Measurements from ENCODE around the gene KCNMA1. TPM values are rescaled to one million over a fixed set of nuclear protein-coding genes. Genes with fewer than 3 reads are reported as not detected.

Gene KCNMA1
- total and polyA plus RNA-seq, 10 of the 15 experiments (the other 5 are each of a cell fraction or from before 2014, with no cell fraction given): 8.5 to 77.0 (median 21.3) TPM

DNA sequence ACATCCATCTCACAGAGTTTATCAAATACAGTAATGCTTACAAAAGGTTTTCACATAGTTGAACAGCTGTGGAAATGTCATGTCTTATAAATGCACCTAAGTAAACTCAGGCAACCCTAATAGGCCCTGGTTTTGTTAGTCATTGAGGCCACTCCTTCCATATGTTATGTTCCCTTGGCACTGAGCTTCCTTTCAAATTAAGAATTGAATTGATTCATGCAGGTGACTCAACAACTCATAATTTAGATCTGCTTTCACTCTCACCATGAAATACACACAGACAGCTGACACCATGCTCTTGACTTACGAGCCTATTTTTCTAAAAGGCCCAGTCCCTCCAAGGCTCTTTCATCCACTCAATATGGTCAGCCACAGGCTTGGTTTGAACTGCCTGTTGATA is 476.9 kb downstream of the KCNMA1 start:
- H3K27me3 ChIP-seq (replicated peaks in 1 of 2; ENCODE audit: control insufficient read depth in 2 of 2, insufficient read depth in 2 of 2, low read length in 1 of 2): no peaks in the 10 kb centered on the region
- TF ChIP-seq EP300 (IDR thresholded peaks at IDR 0.05; ENCODE audit: borderline replicate concordance in 1 of 2, control insufficient read depth in 1 of 2, low read depth in 2 of 2, low read length in 2 of 2) (no peak), CBFB (IDR thresholded peaks at IDR 0.05; ENCODE audit: low read depth) (no peak), MXI1 (IDR thresholded peaks at IDR 0.05; ENCODE audit: low read depth, low read length) (no peak), BCL11A (IDR thresholded peaks at IDR 0.05; ENCODE audit: low read depth, low read length) (no peak), ZNF384 (IDR thresholded peaks at IDR 0.05; ENCODE audit: borderline replicate concordance, low read depth, low read length) (no peak), CHD4 (IDR thresholded peaks at IDR 0.05) (no peak), CHD1 (IDR thresholded peaks at IDR 0.05; ENCODE audit: low read depth, low read length) (no peak), SRF (IDR thresholded peaks at IDR 0.05; ENCODE audit: low read depth in 2 of 2, low read length in 2 of 2) (no peak), ATF7 (IDR thresholded peaks at IDR 0.05; ENCODE audit: low read depth) (no peak)
- TF ChIP-seq, protein P1, sequence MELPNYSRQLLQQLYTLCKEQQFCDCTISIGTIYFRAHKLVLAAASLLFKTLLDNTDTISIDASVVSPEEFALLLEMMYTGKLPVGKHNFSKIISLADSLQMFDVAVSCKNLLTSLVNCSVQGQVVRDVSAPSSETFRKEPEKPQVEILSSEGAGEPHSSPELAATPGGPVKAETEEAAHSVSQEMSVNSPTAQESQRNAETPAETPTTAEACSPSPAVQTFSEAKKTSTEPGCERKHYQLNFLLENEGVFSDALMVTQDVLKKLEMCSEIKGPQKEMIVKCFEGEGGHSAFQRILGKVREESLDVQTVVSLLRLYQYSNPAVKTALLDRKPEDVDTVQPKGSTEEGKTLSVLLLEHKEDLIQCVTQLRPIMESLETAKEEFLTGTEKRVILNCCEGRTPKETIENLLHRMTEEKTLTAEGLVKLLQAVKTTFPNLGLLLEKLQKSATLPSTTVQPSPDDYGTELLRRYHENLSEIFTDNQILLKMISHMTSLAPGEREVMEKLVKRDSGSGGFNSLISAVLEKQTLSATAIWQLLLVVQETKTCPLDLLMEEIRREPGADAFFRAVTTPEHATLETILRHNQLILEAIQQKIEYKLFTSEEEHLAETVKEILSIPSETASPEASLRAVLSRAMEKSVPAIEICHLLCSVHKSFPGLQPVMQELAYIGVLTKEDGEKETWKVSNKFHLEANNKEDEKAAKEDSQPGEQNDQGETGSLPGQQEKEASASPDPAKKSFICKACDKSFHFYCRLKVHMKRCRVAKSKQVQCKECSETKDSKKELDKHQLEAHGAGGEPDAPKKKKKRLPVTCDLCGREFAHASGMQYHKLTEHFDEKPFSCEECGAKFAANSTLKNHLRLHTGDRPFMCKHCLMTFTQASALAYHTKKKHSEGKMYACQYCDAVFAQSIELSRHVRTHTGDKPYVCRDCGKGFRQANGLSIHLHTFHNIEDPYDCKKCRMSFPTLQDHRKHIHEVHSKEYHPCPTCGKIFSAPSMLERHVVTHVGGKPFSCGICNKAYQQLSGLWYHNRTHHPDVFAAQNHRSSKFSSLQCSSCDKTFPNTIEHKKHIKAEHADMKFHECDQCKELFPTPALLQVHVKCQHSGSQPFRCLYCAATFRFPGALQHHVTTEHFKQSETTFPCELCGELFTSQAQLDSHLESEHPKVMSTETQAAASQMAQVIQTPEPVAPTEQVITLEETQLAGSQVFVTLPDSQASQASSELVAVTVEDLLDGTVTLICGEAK (IDR thresholded peaks at IDR 0.05; ENCODE audit: borderline replicate concordance): no peak
- TF ChIP-seq, protein P2, sequence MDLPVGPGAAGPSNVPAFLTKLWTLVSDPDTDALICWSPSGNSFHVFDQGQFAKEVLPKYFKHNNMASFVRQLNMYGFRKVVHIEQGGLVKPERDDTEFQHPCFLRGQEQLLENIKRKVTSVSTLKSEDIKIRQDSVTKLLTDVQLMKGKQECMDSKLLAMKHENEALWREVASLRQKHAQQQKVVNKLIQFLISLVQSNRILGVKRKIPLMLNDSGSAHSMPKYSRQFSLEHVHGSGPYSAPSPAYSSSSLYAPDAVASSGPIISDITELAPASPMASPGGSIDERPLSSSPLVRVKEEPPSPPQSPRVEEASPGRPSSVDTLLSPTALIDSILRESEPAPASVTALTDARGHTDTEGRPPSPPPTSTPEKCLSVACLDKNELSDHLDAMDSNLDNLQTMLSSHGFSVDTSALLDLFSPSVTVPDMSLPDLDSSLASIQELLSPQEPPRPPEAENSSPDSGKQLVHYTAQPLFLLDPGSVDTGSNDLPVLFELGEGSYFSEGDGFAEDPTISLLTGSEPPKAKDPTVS (IDR thresholded peaks at IDR 0.05; ENCODE audit: low read depth, low read length): no peak
- no peak overlapping the region for H3K4me2 ChIP-seq (ENCODE audit: control insufficient read depth, insufficient read depth)
- ChIA-PET RAD21 (ENCODE audit: unreplicated experiment) (no interaction called here), SMC1A (ENCODE audit: uncharacterized antibody, unreplicated experiment) (interaction anchor here (1.7 to 6.5 kb wide), 2 partner anchors 13 to 14 kb away, joined by 4 to 43 read pairs; no protein-coding TSS in a partner anchor), CTCF (interaction anchor here (1.0 to 23.3 kb wide), 3 partner anchors 15 to 479 kb away, joined by 3 to 532 read pairs (median 95); partner anchors contain the start of gene KCNMA1), POLR2A (no interaction called here)
- BruUV-seq (replicated peaks): no TSS peak
- no peaks in the 10 kb centered on the region for H3K79me2 ChIP-seq (ENCODE audit: control insufficient read depth, insufficient read depth, low read length)
- FAIRE-seq (no peak), DNase-seq (ENCODE audit: low read depth, low spot score) (no peak), ATAC-seq (no peak)
- intact Hi-C loops (cut with micrococcal nuclease; ENCODE audit: unreplicated experiment): no loop called here
- no peaks in the 10 kb centered on the region for H3K36me3 ChIP-seq (ENCODE audit: control insufficient read depth in 2 of 2, insufficient read depth in 2 of 2, low read length in 1 of 2)
- H4K20me1 ChIP-seq (ENCODE audit: control insufficient read depth, insufficient read depth): no peaks in the 10 kb centered on the region
- H3K27ac ChIP-seq (ENCODE audit: control insufficient read depth, insufficient read depth): no peak overlapping the region
- H3K4me1 ChIP-seq (ENCODE audit: control insufficient read depth, insufficient read depth, low read length): no peaks in the 10 kb centered on the region
- no peaks in the 10 kb centered on the region for H3K9me3 ChIP-seq (replicated peaks; ENCODE audit: control insufficient read depth, insufficient read depth, low read length)
- H3K4me3 ChIP-seq: no peak overlapping the region
- WGBS (ENCODE audit: insufficient coverage, insufficient replicate concordance, low lambda C conversion rate, missing lambda C conversion rate): 25% methylated on average over 1 of the region's 1 CpG
- H3K9ac ChIP-seq (ENCODE audit: control insufficient read depth, insufficient read depth, low read length): no peak overlapping the region
- H2AFZ ChIP-seq (ENCODE audit: control insufficient read depth, low read depth, low read length): no peak overlapping the region
- in situ Hi-C loops (cut with MboI): no loop called here
